Fibroblast of the aortic adventitia (primary cell): ENCODE data around the gene MED12. TPM values are rescaled to one million over a fixed set of nuclear protein-coding genes. Genes with fewer than 3 reads are reported as not detected.

Source experiments
- DNase-seq: peaks from one replicate; pipeline ENCODE4 v3.0.0-alpha.2; 2010; ENCODE audit warnings: low read depth
- H3K4me3 ChIP-seq: 2 replicates; pipeline ENCODE4 v1.5.1; 2011; ENCODE audit warnings: low read depth, mild to moderate bottlenecking, control low read depth, low read length, moderate library complexity
- total RNA-seq: library from RNA; depleted of rRNA; stranded (reverse); fragments of >200 nt; gene quantifications from 2 replicates; pipeline ENCODE4 v1.2.3, GENCODE V29; 2012; ENCODE audit warnings: low replicate concordance
- TF ChIP-seq, protein P1 (sequence below): IDR thresholded peaks from 2 replicates; pipeline ENCODE4 v1.5.1; 2011; ENCODE audit warnings: mild to moderate bottlenecking, low read length, control low read depth, inconsistent platforms; ENCODE audit not compliant: insufficient read depth

The MED12 gene
- total RNA-seq, 1 donor: 24.3 TPM

DNA sequence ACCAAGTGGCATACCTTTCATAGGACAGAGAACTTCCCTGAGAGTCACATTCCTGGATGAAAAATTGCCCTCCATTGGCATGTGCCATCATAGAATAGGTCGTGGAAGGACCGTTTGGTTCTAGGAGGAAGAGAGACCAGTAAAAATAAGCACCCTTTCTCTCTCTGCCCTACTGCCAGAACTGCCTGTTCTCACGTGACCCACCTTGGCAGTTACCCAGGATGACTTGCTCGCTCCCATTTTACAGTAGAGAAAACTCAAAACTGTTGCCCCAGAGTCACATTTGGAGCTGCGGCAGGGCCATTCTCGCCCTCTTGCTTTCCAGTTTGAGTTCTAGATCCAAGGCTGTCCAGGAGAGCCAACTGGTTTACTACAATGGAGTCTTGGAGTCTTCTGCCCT is 25.1 kb downstream of the MED12 start:
- DNase-seq: peak; percentile 63
- H3K4me3 ChIP-seq: no peak overlapping the region

DNA sequence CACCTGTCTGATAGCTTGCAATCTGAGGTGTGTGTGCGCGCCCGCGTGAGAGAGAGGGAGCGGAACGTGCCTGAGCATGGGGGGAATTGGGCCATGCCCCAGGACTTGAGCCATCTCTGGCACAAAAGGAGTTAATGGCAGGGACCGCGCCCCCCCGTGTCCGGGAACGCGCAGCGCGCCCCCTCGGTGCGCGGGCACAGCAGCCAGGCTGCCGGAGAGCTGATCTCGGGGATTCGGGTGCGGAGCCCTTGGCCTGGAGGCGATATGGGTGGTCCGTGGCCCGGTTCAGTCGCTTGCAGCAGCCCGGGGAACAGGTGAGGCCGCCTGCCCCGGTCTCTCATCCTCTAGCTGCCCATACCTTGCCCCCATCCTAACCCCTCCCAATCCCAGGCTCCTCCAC is 26.3 kb downstream of the MED12 start, which contains the start of gene NLGN3:
Gene NLGN3, plus strand, starts transcription at position 191 of the 400 bp plus-strand sequence. CDS start 2,909 bp downstream, outside the sequence.
- no peak for DNase-seq
- H3K4me3 ChIP-seq: peak within 1 kb of the TSS; percentile 25
- TF ChIP-seq, protein P1, sequence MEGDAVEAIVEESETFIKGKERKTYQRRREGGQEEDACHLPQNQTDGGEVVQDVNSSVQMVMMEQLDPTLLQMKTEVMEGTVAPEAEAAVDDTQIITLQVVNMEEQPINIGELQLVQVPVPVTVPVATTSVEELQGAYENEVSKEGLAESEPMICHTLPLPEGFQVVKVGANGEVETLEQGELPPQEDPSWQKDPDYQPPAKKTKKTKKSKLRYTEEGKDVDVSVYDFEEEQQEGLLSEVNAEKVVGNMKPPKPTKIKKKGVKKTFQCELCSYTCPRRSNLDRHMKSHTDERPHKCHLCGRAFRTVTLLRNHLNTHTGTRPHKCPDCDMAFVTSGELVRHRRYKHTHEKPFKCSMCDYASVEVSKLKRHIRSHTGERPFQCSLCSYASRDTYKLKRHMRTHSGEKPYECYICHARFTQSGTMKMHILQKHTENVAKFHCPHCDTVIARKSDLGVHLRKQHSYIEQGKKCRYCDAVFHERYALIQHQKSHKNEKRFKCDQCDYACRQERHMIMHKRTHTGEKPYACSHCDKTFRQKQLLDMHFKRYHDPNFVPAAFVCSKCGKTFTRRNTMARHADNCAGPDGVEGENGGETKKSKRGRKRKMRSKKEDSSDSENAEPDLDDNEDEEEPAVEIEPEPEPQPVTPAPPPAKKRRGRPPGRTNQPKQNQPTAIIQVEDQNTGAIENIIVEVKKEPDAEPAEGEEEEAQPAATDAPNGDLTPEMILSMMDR: no peak

More for the DNA sequence above, 25.1 kb downstream of the MED12 start:
- TF ChIP-seq, protein P1: no peak

DNA sequence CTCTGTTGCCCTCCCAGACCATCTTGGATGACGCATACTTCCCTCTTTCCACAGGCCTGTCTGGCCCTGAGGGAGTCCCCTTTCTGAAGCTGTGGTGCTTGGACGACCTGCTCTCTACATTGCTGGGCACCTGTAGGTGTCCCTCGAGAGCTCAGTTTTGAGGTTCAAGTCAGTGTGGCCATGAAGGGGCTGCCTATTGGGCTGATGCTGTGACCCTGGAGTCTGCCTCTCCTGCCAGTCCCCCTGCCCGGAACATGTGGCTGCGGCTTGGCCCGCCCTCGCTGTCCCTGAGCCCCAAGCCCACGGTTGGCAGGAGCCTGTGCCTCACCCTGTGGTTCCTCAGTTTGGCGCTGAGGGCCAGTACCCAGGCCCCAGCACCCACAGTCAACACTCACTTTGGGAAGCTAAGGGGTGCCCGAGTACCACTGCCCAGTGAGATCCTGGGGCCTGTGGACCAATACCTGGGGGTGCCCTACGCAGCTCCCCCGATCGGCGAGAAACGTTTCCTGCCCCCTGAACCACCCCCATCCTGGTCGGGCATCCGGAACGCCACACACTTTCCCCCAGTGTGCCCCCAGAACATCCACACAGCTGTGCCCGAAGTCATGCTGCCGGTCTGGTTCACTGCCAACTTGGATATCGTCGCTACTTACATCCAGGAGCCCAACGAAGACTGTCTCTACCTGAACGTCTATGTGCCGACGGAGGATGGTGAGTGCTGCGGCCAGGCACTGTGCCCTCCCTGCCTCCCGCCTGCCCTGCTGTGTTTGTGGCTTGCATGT is 29.3 kb downstream of the MED12 start:
- H3K4me3 ChIP-seq: no peak overlapping the region
- TF ChIP-seq, protein P1: no peak
- DNase-seq: no peak

DNA sequence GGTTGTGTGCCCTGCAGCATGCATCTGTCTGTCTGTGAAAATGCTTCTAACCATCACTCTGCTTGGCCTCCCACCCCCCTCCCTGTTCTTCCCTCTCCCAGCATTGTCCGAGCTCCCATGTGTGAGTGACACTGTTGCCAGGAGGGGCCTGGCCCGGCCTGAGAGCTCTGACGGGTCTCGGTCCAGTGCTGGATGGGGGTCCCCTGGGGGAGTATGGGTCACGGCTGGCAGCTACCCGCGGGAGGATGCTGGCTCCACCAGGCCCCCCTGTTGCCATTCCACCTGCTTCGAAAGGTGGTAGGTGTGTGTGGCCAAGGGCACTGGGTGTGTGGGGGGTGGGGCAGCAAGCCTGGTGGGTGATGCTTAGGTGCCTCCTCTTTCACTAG is 29.9 kb downstream of the MED12 start:
- no peak for DNase-seq
- TF ChIP-seq, protein P1: no peak
- no peak overlapping the region for H3K4me3 ChIP-seq

DNA sequence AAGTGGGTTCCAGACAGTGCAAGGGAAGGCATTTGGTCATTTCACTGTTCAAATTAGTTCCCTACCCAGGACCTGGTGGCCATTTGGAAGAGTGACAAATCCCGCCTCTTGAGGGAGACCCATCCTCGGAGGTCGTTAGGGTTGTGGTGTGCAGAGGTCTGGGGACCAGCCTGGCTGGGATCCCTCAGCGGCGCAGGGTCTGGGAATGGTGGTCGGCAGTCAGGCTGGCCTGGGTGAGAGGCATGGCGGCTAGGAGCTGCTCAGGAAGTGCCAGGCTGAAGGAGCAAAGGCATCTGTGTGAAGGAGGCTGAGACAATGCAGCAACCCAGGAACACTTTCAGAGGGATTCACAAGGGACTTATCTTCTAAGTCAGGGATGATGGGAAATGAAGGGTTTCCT is 33.0 kb downstream of the MED12 start:
- TF ChIP-seq, protein P1: no peak
- no peak for DNase-seq

DNA sequence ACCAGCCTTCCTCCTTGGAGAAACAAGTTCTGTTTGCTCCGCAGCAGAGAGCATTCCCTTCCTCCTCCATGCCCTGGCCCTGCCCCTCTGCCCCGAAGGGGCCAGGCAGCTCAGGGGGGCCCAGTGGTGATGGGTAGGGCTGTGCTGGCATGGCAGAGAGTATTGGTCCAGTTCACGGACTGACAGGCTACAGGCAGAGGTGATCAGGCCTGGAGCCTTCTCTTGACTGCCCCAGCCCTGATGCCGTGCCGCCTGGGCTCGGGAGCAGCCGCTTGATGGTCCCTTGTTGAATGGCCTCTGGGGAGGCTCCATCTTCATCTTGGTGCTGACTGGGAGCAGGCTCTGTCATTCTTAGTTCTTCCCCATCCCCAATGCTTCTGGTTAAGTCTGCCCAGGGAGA is 35.8 kb downstream of the MED12 start:
- H3K4me3 ChIP-seq: no peak overlapping the region
- no peak for DNase-seq
- TF ChIP-seq, protein P1: no peak

More for the DNA sequence above, 33.0 kb downstream of the MED12 start:
- H3K4me3 ChIP-seq: no peak overlapping the region
